Osteoblast (primary cell): ENCODE results near the gene PWP1. TPM values are rescaled to one million over a fixed set of nuclear protein-coding genes. Genes with fewer than 3 reads are reported as not detected.
A peak's percentile ranks its signal among the peaks of the same experiment; 100 is the strongest.

Experiments used
- DNase-seq: peaks from one replicate; pipeline ENCODE4 v3.0.0; 2011; ENCODE audit warnings: low spot score, mixed read lengths; ENCODE audit not compliant: insufficient read length; ENCODE audit errors: missing footprints
- H2AFZ ChIP-seq: 2 replicates; pipeline ENCODE4 v1.6.0; 2011; ENCODE audit warnings: mild to moderate bottlenecking, low read length
- H3K27ac ChIP-seq: 2 replicates; pipeline ENCODE4 v1.5.1; 2011; ENCODE audit warnings: mild to moderate bottlenecking, low read depth, low read length, moderate library complexity
- H3K27me3 ChIP-seq: 2 replicates; pipeline ENCODE4 v1.6.0; 2012; ENCODE audit warnings: mild to moderate bottlenecking, control low read depth, inconsistent platforms, low read length, moderate library complexity; ENCODE audit not compliant: insufficient read depth
- H3K36me3 ChIP-seq: 2 replicates; pipeline ENCODE4 v1.5.1; 2011; ENCODE audit warnings: mild to moderate bottlenecking, low read length, control low read depth, moderate library complexity; ENCODE audit not compliant: insufficient read depth
- H3K4me1 ChIP-seq: 2 replicates; pipeline ENCODE4 v1.5.1; 2011; ENCODE audit warnings: mild to moderate bottlenecking, low read length, control low read depth, moderate library complexity; ENCODE audit not compliant: insufficient read depth
- H3K4me2 ChIP-seq: 2 replicates; pipeline ENCODE4 v1.6.0; 2011; ENCODE audit warnings: mild to moderate bottlenecking, low read length; ENCODE audit not compliant: insufficient read depth
- H3K4me3 ChIP-seq: fragments of 200-600 bp; sonication (generic); 3 replicates; pipeline ENCODE4 v1.5.1; 2012; ENCODE audit warnings: mild to moderate bottlenecking, low read length, inconsistent platforms; ENCODE audit not compliant: insufficient read depth
- H3K79me2 ChIP-seq: 2 replicates; pipeline ENCODE4 v1.6.0; 2012; ENCODE audit warnings: mild to moderate bottlenecking, low read length, control low read depth, inconsistent platforms; ENCODE audit not compliant: insufficient read depth
- H3K9me3 ChIP-seq: 2 replicates; pipeline ENCODE4 v1.5.1; 2011; ENCODE audit warnings: low read depth, low read length, control low read depth
- H4K20me1 ChIP-seq: 2 replicates; pipeline ENCODE4 v1.6.0; 2012; ENCODE audit warnings: mild to moderate bottlenecking, low read length, control low read depth; ENCODE audit not compliant: insufficient read depth
- CTCF ChIP-seq: IDR thresholded peaks from 2 replicates; pipeline ENCODE4 v1.5.1; 2011; ENCODE audit warnings: mild to moderate bottlenecking, low read depth, low read length, moderate library complexity; ENCODE audit errors: extremely low read depth
- total RNA-seq: library from RNA; depleted of rRNA; stranded (reverse); fragments of >200 nt; gene quantifications from 2 replicates; pipeline ENCODE4 v1.2.3, GENCODE V29; 2012

The PWP1 gene
- total RNA-seq, result 69.8 and 72.0 TPM in 2 replicates

GRCh38 chr12:107685360-107686248 is at the start of gene PWP1:
Gene PWP1 (plus strand): TSS chr12:107685799. CDS start chr12:107685900, 101 bp downstream.
- DNase-seq, result peak; percentile 98
- no peak for TF ChIP-seq CTCF
- H3K4me1 ChIP-seq, result peaks cover 21% of the 10 kb centered on the region
- H3K4me3 ChIP-seq, result peak within 1 kb of the TSS; percentile 95
- no peaks in the 10 kb centered on the region for H3K9me3 ChIP-seq
- peaks cover 2% of the 10 kb centered on the region for H4K20me1 ChIP-seq
- peaks cover 36% of the 10 kb centered on the region for H3K79me2 ChIP-seq
- H3K4me2 ChIP-seq, result peak within 1 kb of the TSS; percentile 86
- peak within 1 kb of the TSS; percentile 84 for H3K27ac ChIP-seq
- peaks cover 8% of the 10 kb centered on the region for H3K27me3 ChIP-seq
- peak within 1 kb of the TSS; percentile 94 for H2AFZ ChIP-seq
- peaks cover 20% of the 10 kb centered on the region for H3K36me3 ChIP-seq

GRCh38 chr12:107641154-107641553 is 44.4 kb upstream of the PWP1 start:
- peak; percentile 50 for DNase-seq
- Histone ChIP-seq H3K4me2 (no peak overlapping the region), H4K20me1 (no peaks in the 10 kb centered on the region), H3K36me3 (no peaks in the 10 kb centered on the region), H3K9me3 (no peaks in the 10 kb centered on the region), H3K4me1 (no peaks in the 10 kb centered on the region), H3K27ac (no peak overlapping the region), H3K27me3 (no peaks in the 10 kb centered on the region), H3K4me3 (no peak overlapping the region), H3K79me2 (no peaks in the 10 kb centered on the region), H2AFZ (no peak overlapping the region)
- TF ChIP-seq CTCF, result no peak

GRCh38 chr12:107642240-107642639 is 43.4 kb upstream of the PWP1 start:
- H2AFZ ChIP-seq, result no peak overlapping the region
- no peaks in the 10 kb centered on the region for H3K4me1 ChIP-seq
- H3K27me3 ChIP-seq, result no peaks in the 10 kb centered on the region
- no peaks in the 10 kb centered on the region for H4K20me1 ChIP-seq
- H3K9me3 ChIP-seq, result no peaks in the 10 kb centered on the region
- H3K4me3 ChIP-seq, result no peak overlapping the region
- no peaks in the 10 kb centered on the region for H3K79me2 ChIP-seq
- TF ChIP-seq CTCF, result no peak
- no peak overlapping the region for H3K27ac ChIP-seq
- H3K36me3 ChIP-seq, result no peaks in the 10 kb centered on the region
- H3K4me2 ChIP-seq, result no peak overlapping the region
- DNase-seq, result no peak

GRCh38 chr12:107645630-107646333 is 39.8 kb upstream of the PWP1 start:
- H3K27me3 ChIP-seq, result no peaks in the 10 kb centered on the region
- no peaks in the 10 kb centered on the region for H4K20me1 ChIP-seq
- no peak overlapping the region for H3K4me2 ChIP-seq
- H3K4me3 ChIP-seq, result no peak overlapping the region
- H3K4me1 ChIP-seq, result no peaks in the 10 kb centered on the region
- TF ChIP-seq CTCF, result no peak
- no peak for DNase-seq
- H3K36me3 ChIP-seq, result no peaks in the 10 kb centered on the region
- no peaks in the 10 kb centered on the region for H3K9me3 ChIP-seq
- no peak overlapping the region for H3K27ac ChIP-seq
- no peak overlapping the region for H2AFZ ChIP-seq
- H3K79me2 ChIP-seq, result no peaks in the 10 kb centered on the region
